ENCODE results near the gene CCDC6. TPM values are rescaled to one million over a fixed set of nuclear protein-coding genes. Genes with fewer than 3 reads are reported as not detected.

Gene CCDC6
- total RNA-seq, 4 donors from 2014 or later = 65.5 to 104 (median 76.2) TPM

DNA sequence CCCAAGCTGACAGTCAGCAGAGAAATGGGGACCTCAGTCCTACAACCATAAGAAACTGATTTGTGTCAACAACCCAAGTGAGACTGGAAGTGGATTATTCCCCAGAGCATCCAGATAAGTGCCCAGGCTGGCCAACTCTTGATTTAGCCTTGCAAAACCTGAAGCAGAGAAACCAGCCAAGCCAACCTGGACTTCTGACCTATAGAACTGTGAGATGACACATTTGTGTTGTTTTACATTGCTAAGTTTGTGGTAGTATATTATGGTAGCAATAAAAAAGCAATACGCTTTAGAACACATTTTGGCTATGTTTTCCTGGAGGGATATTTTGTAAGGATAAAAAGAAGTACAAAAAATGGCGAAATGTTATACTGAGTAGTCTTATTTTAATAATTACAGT, 19.7 kb upstream of the CCDC6 start:
- no peak for DNase-seq (ENCODE audit: low spot score in 2 of 2)
- TF ChIP-seq POLR2A (IDR thresholded peaks at IDR 0.05) = no peak
- TF ChIP-seq, protein P1, sequence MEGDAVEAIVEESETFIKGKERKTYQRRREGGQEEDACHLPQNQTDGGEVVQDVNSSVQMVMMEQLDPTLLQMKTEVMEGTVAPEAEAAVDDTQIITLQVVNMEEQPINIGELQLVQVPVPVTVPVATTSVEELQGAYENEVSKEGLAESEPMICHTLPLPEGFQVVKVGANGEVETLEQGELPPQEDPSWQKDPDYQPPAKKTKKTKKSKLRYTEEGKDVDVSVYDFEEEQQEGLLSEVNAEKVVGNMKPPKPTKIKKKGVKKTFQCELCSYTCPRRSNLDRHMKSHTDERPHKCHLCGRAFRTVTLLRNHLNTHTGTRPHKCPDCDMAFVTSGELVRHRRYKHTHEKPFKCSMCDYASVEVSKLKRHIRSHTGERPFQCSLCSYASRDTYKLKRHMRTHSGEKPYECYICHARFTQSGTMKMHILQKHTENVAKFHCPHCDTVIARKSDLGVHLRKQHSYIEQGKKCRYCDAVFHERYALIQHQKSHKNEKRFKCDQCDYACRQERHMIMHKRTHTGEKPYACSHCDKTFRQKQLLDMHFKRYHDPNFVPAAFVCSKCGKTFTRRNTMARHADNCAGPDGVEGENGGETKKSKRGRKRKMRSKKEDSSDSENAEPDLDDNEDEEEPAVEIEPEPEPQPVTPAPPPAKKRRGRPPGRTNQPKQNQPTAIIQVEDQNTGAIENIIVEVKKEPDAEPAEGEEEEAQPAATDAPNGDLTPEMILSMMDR (IDR thresholded peaks at IDR 0.05) = no peak
- WGBS, 2 donors = 92 to 93% methylated on average over 2 of the region's 2 CpGs
- intact Hi-C loops (cut with DNase I; ENCODE audit: low total_unique reads) = no loop called here
- no peak overlapping the region for H3K4me3 ChIP-seq (ENCODE audit: low read depth, poor library complexity, severe bottlenecking)

DNA sequence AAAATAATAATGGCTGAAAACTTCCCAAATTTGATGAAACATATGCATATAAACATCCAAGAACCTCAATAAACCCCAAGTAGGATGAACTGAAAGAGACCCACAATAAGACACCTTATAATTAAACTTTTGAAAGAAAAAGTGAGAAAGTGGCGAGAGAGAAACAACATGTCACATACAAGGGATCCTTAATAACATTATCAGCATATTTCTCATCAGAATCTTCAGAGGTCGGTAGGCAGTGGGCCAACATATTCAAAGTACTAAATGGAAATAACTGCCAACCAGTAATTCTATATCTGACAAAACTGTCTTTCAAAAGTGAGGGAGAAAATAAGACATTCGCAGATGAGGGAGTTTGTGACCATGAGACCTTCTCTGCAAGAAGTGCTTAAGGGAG, 16.6 kb upstream of the CCDC6 start:
- TF ChIP-seq, protein P1 (IDR thresholded peaks at IDR 0.05) = no peak
- no peak for TF ChIP-seq POLR2A (IDR thresholded peaks at IDR 0.05)
- WGBS, 2 donors = 61 to 62% methylated on average over 3 of the region's 3 CpGs
- no peak for DNase-seq (ENCODE audit: low spot score in 2 of 2)
- intact Hi-C loops (cut with DNase I; ENCODE audit: low total_unique reads) = no loop called here
- no peak overlapping the region for H3K4me3 ChIP-seq (ENCODE audit: low read depth, poor library complexity, severe bottlenecking)

DNA sequence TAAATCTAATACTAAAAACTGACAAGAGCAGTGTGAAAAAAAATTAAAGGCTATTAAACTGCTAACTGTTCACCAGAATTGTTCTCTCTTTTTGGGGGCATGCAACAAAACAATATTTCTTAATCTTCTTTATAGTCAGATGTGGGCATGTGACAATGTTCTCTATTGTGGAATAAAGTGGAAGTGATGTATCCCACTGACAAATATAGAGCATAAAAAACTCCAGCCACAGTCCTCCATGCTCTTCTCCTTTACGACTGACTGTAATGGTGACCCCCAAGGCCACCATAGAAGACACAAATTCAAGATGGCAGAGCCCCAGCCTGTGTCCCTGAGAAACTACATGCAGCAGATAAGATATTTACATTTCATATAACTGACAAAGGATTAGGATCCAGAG, 11.6 kb upstream of the CCDC6 start:
- DNase-seq (ENCODE audit: low spot score in 2 of 2) = no peak
- intact Hi-C loops (cut with DNase I; ENCODE audit: low total_unique reads) = no loop called here
- WGBS, 2 donors = 85 to 96% methylated on average over 1 of the region's 1 CpG
- no peak overlapping the region for H3K4me3 ChIP-seq (ENCODE audit: low read depth, poor library complexity, severe bottlenecking)
- TF ChIP-seq, protein P1 (IDR thresholded peaks at IDR 0.05) = no peak
- TF ChIP-seq POLR2A (IDR thresholded peaks at IDR 0.05) = no peak

DNA sequence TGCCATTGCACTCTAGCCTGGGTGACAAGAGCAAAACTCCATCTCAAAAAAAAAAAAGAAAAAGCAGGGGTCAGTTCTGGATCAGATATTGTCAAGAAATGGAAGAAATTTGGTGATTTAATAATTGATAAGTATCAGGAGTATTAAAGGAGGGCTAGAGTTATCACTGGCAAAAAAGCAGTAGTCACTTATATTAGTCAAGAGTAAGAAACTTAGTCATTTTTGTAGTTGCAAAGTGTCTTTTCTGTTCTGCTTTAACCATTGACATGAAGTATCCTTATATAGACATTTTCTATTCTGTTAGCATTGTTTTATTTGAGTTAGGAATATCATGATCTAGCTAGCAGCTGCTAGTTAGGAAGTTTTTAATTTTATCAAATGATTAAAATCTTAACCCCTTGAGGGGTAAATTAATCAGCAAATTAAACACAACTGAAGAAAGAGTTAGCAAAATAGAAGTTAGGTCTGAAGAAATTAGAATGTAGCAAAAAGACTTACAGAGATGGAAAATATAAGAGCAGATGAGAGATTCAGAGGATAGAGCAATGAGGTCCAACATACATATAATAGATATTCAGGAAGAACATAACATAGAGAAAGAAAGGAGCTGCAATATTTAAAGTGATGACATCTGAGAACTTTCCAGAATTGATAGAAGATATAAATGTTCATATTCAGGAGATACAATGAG, 7.3 kb upstream of the CCDC6 start:
- DNase-seq (ENCODE audit: low spot score in 2 of 2) = no peak
- TF ChIP-seq, protein P1 (IDR thresholded peaks at IDR 0.05) = no peak
- no peak for TF ChIP-seq POLR2A (IDR thresholded peaks at IDR 0.05)
- no peak overlapping the region for H3K4me3 ChIP-seq (ENCODE audit: low read depth, poor library complexity, severe bottlenecking)
- intact Hi-C loops (cut with DNase I; ENCODE audit: low total_unique reads) = no loop called here

DNA sequence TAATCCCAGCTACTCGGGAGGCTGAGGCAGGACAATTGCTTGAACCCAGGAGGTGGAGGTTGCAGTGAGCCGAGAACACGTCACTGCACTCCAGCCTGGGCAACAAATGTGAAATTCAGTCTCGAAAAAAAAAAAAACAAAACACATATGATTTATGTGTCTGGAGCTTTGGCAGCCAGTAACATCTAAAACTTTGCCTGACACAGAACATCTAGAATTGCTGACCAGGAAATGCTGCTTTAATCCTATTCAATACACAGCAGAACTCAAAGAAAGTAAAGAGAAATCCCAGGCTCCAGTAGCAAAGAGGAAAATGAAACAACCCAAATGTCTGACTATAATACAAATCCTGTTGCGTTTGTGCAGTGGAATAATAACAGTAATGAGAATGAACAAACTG, 4.5 kb upstream of the CCDC6 start:
- WGBS, 2 donors = 43 to 45% methylated on average over 5 of the region's 5 CpGs
- TF ChIP-seq, protein P1 (IDR thresholded peaks at IDR 0.05) = no peak
- no peak for TF ChIP-seq POLR2A (IDR thresholded peaks at IDR 0.05)
- intact Hi-C loops (cut with DNase I; ENCODE audit: low total_unique reads) = no loop called here
- no peak for DNase-seq (ENCODE audit: low spot score in 2 of 2)
- no peak overlapping the region for H3K4me3 ChIP-seq (ENCODE audit: low read depth, poor library complexity, severe bottlenecking)

DNA sequence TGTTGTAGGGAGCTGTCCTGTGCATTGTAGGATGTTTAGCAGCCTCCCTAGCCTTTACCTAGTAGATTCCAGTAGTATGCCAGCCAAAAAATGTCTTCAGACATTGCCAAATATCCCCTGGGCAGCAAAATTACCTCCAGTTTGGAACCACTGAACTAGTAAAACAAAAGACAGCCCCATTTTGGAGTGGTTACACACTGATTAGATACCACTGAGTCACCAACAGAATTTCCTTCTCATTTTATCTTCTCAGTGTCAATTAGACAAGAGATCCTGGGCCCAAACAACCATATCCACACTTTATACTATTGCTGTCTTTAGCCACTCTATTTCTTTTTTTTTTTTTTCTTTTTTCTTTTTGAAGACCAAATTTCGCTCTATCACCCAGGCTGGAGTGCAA, 3.5 kb upstream of the CCDC6 start:
- H3K4me3 ChIP-seq (ENCODE audit: low read depth, poor library complexity, severe bottlenecking) = no peak overlapping the region
- WGBS, 2 donors = 92 to 100% methylated on average over 1 of the region's 1 CpG
- intact Hi-C loops (cut with DNase I; ENCODE audit: low total_unique reads) = no loop called here
- TF ChIP-seq, protein P1 (IDR thresholded peaks at IDR 0.05) = no peak
- no peak for DNase-seq (ENCODE audit: low spot score in 2 of 2)

All from lower leg skin (tissue), 4 donors.